OCI-LY3 (cell line): ENCODE data around the gene GNAL.
"Not testable (repeated sequence)": the region's sequence is repeated elsewhere in the genome, so short reads cannot be mapped to it uniquely, and the experiment has no call there.

ENCODE experiments used
- H2AFZ ChIP-seq: fragments of 200-600, 300-600 bp; shearing (Covaris generic); 2 replicates; pipeline ENCODE4 v1.6.0; 2014; ENCODE audit warnings: antibody characterized with exemption, low read depth, low read length
- H3K27ac ChIP-seq: fragments of 200-600, 300-600 bp; sonication (generic); 2 replicates; pipeline ENCODE4 v1.5.1; 2014; ENCODE audit warnings: mild to moderate bottlenecking, low read length, moderate library complexity, mixed read lengths
- H3K27me3 ChIP-seq: fragments of 200-600, 300-600 bp; sonication (generic); 2 replicates; pipeline ENCODE4 v1.6.1; 2014; ENCODE audit warnings: low read depth, low read length, mixed read lengths
- H3K36me3 ChIP-seq: fragments of 200-600, 300-600 bp; sonication (generic); replicated peaks from 2 replicates; pipeline ENCODE3; 2014; ENCODE audit warnings: low read depth, low read length, mixed read lengths
- H3K4me1 ChIP-seq: fragments of 300-600, 200-600 bp; sonication (generic); 2 replicates; pipeline ENCODE4 v1.6.1; 2014; ENCODE audit warnings: low read length, mixed read lengths
- H3K4me2 ChIP-seq: fragments of 200-600, 300-600 bp; sonication (generic); 2 replicates; pipeline ENCODE4 v1.6.1; 2014; ENCODE audit warnings: low read length, mixed read lengths
- H3K4me3 ChIP-seq: fragments of 300-600, 200-600 bp; sonication (generic); 2 replicates; pipeline ENCODE4 v1.5.1; 2014; ENCODE audit warnings: antibody characterized with exemption, mild to moderate bottlenecking, low read length, moderate library complexity
- H3K79me2 ChIP-seq: fragments of 300-600, 200-600 bp; shearing (Covaris generic); 2 replicates; pipeline ENCODE4 v1.6.1; 2014; ENCODE audit warnings: mild to moderate bottlenecking, low read length, mixed read lengths
- H3K9ac ChIP-seq: fragments of 300-600, 200-600 bp; shearing (Covaris generic); 2 replicates; pipeline ENCODE4 v1.6.0; 2014; ENCODE audit warnings: mild to moderate bottlenecking, low read length, moderate library complexity
- H3K9me3 ChIP-seq: fragments of 200-600, 300-600 bp; shearing (Covaris generic); 2 replicates; pipeline ENCODE4 v1.6.1; 2014; ENCODE audit warnings: low read length, mixed read lengths; ENCODE audit not compliant: insufficient read depth
- H4K20me1 ChIP-seq: fragments of 200-600, 300-600 bp; sonication (generic); 2 replicates; pipeline ENCODE4 v1.6.1; 2016; ENCODE audit warnings: low read length, mixed read lengths; ENCODE audit not compliant: insufficient read depth
- EZH2phosphoT487 ChIP-seq: fragments of 200-600 bp; shearing (Covaris generic); IDR thresholded peaks from 2 replicates; pipeline ENCODE4 v1.6.1; 2018; ENCODE audit warnings: antibody characterized with exemption, mixed run types, low read depth
- TF ChIP-seq, protein P1 (sequence below): fragments of 200-600, 300-600 bp; sonication (generic); IDR thresholded peaks from 2 replicates; pipeline ENCODE4 v1.5.1; 2014; ENCODE audit warnings: antibody characterized with exemption, low read length, low read depth

Gene GNAL

DNA sequence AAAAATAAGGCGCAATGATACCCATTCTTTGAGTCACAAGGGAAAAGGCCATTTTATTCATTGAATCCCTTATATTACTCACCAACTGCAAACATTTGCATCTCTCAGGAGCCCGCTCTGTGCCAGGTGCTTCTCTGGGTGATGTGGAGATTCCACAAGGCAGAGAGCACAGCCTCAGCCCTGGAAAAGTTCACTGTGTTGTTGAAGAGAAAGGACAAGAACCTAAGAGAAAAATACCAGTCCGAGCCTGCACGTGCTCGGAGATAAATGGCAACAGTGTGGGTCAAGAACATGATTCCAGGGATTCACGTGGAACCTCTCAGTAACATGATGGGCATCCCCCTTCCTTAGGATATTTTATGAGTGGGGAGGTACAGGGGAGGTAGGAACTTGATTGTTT is 11.8 kb downstream of the GNAL start:
- no peaks in the 10 kb centered on the region for H3K36me3 ChIP-seq
- H3K4me3 ChIP-seq, result no peak overlapping the region
- TF ChIP-seq, protein P1, sequence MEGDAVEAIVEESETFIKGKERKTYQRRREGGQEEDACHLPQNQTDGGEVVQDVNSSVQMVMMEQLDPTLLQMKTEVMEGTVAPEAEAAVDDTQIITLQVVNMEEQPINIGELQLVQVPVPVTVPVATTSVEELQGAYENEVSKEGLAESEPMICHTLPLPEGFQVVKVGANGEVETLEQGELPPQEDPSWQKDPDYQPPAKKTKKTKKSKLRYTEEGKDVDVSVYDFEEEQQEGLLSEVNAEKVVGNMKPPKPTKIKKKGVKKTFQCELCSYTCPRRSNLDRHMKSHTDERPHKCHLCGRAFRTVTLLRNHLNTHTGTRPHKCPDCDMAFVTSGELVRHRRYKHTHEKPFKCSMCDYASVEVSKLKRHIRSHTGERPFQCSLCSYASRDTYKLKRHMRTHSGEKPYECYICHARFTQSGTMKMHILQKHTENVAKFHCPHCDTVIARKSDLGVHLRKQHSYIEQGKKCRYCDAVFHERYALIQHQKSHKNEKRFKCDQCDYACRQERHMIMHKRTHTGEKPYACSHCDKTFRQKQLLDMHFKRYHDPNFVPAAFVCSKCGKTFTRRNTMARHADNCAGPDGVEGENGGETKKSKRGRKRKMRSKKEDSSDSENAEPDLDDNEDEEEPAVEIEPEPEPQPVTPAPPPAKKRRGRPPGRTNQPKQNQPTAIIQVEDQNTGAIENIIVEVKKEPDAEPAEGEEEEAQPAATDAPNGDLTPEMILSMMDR, result no peak
- TF ChIP-seq EZH2phosphoT487, result no peak
- H3K9me3 ChIP-seq, result no peaks in the 10 kb centered on the region
- H3K9ac ChIP-seq, result no peak overlapping the region
- H3K27me3 ChIP-seq, result peaks cover 10% of the 10 kb centered on the region; the same call in 1 of the 2 replicates
- H4K20me1 ChIP-seq, result no peaks in the 10 kb centered on the region
- H3K4me1 ChIP-seq, result no peaks in the 10 kb centered on the region
- no peak overlapping the region for H2AFZ ChIP-seq
- H3K79me2 ChIP-seq, result no peaks in the 10 kb centered on the region
- no peak overlapping the region for H3K4me2 ChIP-seq
- no peak overlapping the region for H3K27ac ChIP-seq

- no peaks in the 10 kb centered on the region for H3K9me3 ChIP-seq
- no peaks in the 10 kb centered on the region for H3K4me1 ChIP-seq
- no peak for TF ChIP-seq EZH2phosphoT487
- TF ChIP-seq, protein P1, result no peak
- H3K36me3 ChIP-seq, result no peaks in the 10 kb centered on the region
- no peak overlapping the region for H2AFZ ChIP-seq
- H3K27me3 ChIP-seq, result peaks cover 11% of the 10 kb centered on the region; the same call in 1 of the 2 replicates
- no peak overlapping the region for H3K4me2 ChIP-seq
- H4K20me1 ChIP-seq, result no peaks in the 10 kb centered on the region
- H3K9ac ChIP-seq, result no peak overlapping the region
- no peak overlapping the region for H3K27ac ChIP-seq
- H3K79me2 ChIP-seq, result no peaks in the 10 kb centered on the region
- no peak overlapping the region for H3K4me3 ChIP-seq
These were observed 21.5 kb downstream of the GNAL start for GRCh38 chr18:11710578-11710977.

GRCh38 chr18:11713756-11714155 is 24.7 kb downstream of the GNAL start:
- Histone ChIP-seq H3K4me2 (no peak overlapping the region), H3K79me2 (no peaks in the 10 kb centered on the region), H3K36me3 (no peaks in the 10 kb centered on the region), H3K4me3 (no peak overlapping the region), H3K9ac (no peak overlapping the region), H3K27me3 (peaks cover 11% of the 10 kb centered on the region; the same call in 1 of the 2 replicates), H3K9me3 (no peaks in the 10 kb centered on the region), H3K27ac (no peak overlapping the region), H4K20me1 (no peaks in the 10 kb centered on the region), H2AFZ (no peak overlapping the region), H3K4me1 (no peaks in the 10 kb centered on the region)
- TF ChIP-seq, protein P1, result no peak
- no peak for TF ChIP-seq EZH2phosphoT487

DNA sequence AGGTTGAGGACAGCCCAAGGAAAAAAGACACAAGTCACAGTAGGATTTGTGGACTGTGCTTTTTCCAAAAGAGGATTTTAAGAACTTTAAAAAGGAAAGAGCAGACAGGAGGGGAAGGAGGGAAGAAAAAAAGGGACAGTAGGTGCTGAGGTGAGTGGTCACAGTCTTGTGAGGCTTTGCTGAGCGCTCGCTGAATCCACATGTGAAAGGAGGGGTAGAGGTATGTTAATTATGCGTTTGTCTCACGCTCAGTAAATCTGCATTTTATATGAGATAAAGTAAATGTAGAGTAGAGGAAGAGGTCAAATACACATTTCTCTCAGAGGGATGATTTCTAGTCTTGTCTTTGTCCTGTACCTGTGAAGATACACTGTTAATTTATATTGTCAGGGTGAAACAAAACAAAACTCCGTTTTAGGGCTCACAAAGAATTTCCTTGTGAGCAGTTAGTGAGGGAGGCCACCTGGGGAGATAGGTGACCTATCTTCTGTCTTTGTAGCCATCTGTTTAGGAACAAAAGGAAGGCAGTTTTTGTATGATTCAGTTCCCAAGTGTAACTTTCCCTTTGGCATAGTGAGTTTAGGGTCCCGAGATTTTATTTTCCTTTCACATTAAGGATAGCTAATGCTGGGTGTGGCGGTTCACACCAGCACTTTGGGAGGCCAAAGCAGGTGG is 25.3 kb downstream of the GNAL start:
- TF ChIP-seq, protein P1, result no peak
- TF ChIP-seq EZH2phosphoT487, result no peak
- Histone ChIP-seq H2AFZ (no peak overlapping the region), H3K4me2 (no peak overlapping the region)

DNA sequence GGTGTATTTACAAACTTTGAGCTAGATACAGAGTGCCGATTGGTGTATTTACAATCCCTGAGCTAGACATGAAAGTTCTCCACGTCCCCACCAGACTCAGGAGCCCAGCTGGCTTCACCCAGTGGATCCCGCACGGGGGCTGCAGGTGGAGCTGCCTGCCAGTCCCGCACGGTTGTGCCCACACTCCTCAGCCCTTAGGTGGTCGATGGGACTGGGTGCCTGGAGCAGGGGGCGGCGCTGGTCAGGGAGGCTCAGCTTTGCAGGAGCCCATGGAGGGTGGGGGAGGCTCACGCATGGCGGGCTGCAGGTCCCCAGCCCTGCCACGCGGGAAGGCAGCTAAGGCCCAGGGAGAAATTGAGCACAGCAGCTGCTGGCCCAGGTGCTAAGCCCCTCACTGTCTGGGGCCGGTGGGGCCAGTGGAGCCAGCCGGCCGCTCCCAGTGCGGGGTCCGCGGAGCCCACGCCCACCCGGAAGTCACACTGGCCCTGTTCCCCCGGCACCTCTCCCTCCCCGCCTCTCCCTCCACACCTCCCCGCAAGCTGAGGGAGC is 27.8 kb downstream of the GNAL start:
- not testable (repeated sequence) for H3K4me3 ChIP-seq, H3K36me3 ChIP-seq, H3K4me2 ChIP-seq, H3K9ac ChIP-seq, H3K9me3 ChIP-seq, H3K27ac ChIP-seq, H3K4me1 ChIP-seq, H4K20me1 ChIP-seq, H3K27me3 ChIP-seq, H2AFZ ChIP-seq, H3K79me2 ChIP-seq

More for the DNA sequence above, 25.3 kb downstream of the GNAL start:
- no peaks in the 10 kb centered on the region for H3K9me3 ChIP-seq
- peaks cover 7% of the 10 kb centered on the region; the same call in 1 of the 2 replicates for H3K27me3 ChIP-seq
- H3K79me2 ChIP-seq, result no peaks in the 10 kb centered on the region
- H3K4me3 ChIP-seq, result no peak overlapping the region
- H4K20me1 ChIP-seq, result no peaks in the 10 kb centered on the region
- no peaks in the 10 kb centered on the region for H3K4me1 ChIP-seq
- H3K36me3 ChIP-seq, result no peaks in the 10 kb centered on the region
- no peak overlapping the region for H3K27ac ChIP-seq
- no peak overlapping the region for H3K9ac ChIP-seq
